WI38 (cell line): ENCODE results near the gene RALGAPA1.
"Not testable (repeated sequence)": the region's sequence is repeated elsewhere in the genome, so short reads cannot be mapped to it uniquely, and the experiment has no call there.

Source experiments
- H3K4me3 ChIP-seq: 2 replicates; pipeline ENCODE4 v1.5.1; 2011; ENCODE audit warnings: low read depth, mild to moderate bottlenecking, control low read depth, low read length
- TF ChIP-seq, protein P1 (sequence below): IDR thresholded peaks from 2 replicates; pipeline ENCODE4 v1.5.1; 2012; ENCODE audit warnings: low read depth, mild to moderate bottlenecking, control low read depth, low read length

Gene RALGAPA1

DNA sequence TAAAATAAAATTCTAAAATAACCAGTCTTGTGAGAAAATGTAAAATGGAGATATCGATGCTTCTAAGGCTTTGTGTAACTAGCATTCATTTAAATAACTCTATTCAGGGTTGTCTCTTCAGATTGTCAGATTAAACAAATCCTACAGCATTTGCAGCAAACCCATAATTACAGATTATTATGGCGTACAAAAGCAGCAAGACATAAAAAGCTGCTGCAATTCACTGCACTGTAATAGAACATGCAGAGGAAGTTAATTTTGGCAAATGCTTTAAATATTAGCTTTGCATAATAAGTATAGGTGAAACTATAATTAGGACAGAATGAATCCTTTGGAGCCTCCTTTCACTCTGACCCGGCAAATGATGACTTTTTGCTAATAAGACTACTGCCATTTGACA, 176.8 kb downstream of the RALGAPA1 start:
- no peak overlapping the region for H3K4me3 ChIP-seq
- TF ChIP-seq, protein P1, sequence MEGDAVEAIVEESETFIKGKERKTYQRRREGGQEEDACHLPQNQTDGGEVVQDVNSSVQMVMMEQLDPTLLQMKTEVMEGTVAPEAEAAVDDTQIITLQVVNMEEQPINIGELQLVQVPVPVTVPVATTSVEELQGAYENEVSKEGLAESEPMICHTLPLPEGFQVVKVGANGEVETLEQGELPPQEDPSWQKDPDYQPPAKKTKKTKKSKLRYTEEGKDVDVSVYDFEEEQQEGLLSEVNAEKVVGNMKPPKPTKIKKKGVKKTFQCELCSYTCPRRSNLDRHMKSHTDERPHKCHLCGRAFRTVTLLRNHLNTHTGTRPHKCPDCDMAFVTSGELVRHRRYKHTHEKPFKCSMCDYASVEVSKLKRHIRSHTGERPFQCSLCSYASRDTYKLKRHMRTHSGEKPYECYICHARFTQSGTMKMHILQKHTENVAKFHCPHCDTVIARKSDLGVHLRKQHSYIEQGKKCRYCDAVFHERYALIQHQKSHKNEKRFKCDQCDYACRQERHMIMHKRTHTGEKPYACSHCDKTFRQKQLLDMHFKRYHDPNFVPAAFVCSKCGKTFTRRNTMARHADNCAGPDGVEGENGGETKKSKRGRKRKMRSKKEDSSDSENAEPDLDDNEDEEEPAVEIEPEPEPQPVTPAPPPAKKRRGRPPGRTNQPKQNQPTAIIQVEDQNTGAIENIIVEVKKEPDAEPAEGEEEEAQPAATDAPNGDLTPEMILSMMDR = no peak

DNA sequence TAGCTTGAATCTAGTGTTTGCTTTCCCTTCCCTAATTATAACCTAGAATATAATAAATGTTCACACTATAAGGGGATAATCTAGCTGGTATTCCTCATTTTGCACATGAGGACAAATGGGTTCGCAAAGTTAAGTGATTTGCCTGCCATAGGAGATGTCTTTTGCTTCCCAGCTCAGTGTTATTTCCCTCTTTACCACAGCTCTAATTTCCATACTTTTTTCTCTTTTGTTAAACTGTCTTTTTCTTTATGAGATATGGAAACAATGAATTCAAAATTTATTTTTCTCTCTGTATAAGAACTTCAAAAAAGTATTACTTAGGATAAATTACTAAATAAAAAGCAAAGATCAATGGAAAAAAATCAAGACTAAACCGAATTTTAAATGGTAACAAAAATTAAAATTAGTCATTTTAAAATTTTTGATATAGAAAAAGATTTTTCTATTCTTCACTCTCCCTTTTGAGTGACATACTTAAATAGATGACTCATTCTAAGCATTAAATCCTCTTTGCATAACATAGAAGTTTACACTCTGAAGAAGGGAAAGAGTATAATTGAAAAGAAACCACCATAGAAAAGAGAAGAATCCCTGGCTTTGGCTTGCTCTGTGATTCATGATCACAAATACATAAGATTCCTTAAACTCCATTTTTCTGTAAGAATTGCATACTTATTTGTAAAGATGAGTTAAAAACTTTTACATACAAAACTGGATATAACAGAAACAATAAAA, 177.9 kb downstream of the RALGAPA1 start:
- TF ChIP-seq, protein P1 = no peak
- no peak overlapping the region for H3K4me3 ChIP-seq

DNA sequence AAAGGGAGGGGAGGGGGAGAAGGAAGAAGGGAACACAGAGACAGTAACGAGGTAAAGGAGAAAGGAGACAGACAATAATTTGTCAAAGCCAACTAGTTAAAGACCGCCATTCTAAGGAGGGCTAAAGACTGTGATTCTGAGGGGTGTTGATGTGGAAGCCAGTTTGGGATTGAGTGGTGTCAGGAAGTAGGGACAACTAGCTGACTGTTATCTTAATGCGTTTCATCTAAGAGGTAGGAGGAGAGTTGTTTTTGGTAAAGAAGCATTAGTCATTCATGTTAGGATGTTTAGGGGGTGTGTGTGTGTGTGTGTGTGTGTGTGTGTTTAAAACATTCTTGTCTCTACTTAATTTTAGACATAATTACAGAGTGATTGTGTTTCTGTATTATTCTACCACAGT, 180.1 kb downstream of the RALGAPA1 start:
- TF ChIP-seq, protein P1 = no peak
- no peak overlapping the region for H3K4me3 ChIP-seq

DNA sequence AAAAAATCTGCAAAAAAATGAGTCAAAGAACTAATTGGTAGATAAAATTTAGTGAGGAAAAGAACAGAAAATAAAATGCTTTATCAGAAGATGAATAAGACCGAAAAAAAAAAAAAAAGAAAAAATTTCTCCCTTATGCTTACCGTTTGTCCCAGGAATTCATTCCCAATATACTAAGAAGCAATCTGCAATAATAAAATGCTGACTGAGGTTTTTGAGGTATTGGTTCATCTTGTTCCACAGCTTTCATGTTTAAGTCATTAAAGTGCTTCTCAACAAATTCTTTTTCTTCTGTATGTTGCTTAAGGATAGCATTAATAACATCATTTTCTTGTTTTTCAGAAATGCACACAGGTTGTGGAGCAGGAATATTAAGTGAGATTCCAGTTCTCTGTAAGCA, 182.1 kb downstream of the RALGAPA1 start:
- not testable (repeated sequence) for H3K4me3 ChIP-seq

DNA sequence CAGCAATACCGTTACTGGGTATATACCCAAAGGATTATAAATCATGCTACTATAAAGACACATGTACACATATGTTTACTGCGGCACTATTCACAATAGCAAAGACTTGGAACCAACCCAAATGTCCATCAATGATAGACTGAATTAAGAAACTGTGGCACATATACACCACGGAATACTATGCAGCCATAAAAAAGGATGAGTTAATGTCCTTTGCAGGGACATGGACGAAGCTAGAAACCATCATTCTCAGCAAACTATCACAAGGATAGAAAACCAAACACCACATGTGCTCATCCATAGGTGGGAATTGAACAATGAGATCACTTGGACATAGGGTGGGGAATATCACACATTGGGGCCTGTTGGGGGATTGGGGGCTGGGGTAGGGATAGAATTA, 187.1 kb downstream of the RALGAPA1 start:
- not testable (repeated sequence) for H3K4me3 ChIP-seq

DNA sequence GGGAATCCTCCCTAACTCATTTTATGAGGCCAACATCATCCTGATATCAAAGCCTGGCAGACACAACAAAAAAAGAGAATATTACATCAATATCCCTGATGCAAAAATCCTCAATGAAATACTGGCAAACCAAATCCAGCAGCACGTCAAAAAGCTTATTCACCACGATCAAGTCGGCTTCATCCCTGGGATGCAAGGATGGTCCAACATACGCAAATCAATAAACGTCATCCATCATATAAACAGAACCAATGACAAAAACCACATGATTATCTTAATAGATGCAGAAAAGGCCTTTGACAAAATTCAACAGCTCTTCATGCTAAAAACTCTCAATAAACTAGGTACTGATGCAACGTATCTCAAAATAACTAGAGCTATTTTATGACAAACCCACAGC, 189.1 kb downstream of the RALGAPA1 start:
- H3K4me3 ChIP-seq = not testable (repeated sequence)

DNA sequence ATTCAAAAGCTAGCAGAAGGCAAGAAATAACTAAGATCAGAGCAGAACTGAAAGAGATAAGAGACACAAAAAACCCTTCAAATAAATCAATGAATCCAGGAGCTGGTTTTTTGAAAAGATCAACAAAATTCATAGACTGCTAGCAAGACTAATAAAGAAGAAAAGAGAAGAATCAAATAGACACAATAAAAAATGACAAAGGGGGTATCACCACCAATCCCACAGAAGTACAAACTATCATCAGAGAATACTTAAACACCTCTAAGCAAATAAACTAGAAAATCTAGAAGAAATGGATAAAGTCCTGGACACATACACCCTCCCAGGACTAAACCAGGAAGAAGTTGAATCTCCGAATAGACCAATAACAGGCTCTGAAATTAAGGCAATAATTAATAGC, 189.6 kb downstream of the RALGAPA1 start:
- H3K4me3 ChIP-seq = not testable (repeated sequence)

DNA sequence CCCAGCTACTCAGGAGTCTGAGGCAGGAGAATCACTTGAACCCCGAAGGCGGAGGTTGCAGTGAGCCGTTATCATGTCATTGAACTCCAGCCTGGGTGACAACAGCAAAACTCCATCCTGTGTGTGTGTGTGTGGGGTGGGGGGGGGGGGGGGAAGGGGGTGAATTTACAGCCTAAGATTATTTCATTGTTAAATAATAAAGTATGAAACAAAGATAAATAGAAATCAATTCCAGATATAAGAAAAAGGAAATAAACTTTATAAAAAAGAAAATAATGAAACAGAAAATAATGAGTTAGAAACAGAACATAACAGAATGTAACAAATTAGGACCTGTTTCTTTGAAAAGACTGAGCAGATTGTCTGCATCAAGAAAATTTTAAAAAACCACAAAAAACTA, 191.6 kb downstream of the RALGAPA1 start:
- TF ChIP-seq, protein P1 = no peak
- H3K4me3 ChIP-seq = no peak overlapping the region

DNA sequence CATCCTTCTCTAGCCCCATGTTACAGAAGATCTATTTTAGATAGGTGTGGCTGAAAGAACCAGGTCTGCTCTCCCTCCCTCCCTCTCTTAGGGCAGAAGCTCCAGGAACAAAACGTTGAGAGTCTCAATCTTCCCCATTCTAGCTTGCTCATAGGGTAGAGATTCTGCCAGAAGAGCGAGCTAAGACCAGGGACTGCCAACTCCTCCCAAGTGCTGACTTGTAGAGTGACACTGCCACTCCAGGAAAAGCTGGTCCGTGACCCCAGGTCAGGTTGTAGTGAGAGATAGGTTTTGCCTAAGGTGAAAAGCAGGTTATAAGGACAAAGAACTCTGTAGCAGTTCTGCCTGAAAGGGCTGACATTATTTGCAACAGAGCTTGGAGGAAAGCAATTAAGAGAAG, 201.7 kb downstream of the RALGAPA1 start:
- no peak overlapping the region for H3K4me3 ChIP-seq
- TF ChIP-seq, protein P1 = no peak

DNA sequence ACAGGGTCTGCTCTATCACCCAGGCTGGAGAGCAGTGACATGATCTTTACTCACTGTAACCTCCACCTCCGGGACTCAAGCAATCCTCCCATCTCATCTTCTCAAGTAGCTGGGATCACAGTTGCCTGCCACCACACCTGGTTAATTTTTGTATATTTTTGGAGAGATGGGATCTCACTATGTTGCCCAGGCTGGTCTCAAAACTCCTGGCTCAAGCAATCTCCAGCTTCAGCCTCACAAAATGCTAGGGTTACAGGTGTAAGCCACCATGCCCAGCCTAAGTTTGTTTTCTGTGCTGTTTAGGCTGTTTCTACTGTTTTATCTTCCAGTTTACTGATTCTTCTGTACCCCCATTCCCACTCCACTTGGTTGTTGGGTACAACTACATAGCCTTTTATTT, 208.8 kb downstream of the RALGAPA1 start:
- TF ChIP-seq, protein P1 = no peak
- no peak overlapping the region for H3K4me3 ChIP-seq
